IMR-90 (cell line): ENCODE results near the gene DCTD. TPM values are rescaled to one million over a fixed set of nuclear protein-coding genes. Genes with fewer than 3 reads are reported as not detected.

Experiments
- ATAC-seq: fragments of 200-7000 bp; cut with Tn5 transposase; 2 replicates; pipeline ENCODE4 v1.9.1; 2020; ENCODE audit warnings: low read depth, mild to moderate bottlenecking, moderate library complexity
- BruUV-seq: library from RNA; stranded (reverse); fragments of 400-500 nt; replicated peaks from 2 replicates; lab custom pipeline; 2021; lab: Mats Ljungman, UMichigan
- CTCF ChIA-PET: fragments of 300-600 bp; formaldehyde crosslinking; extraction: SDS; loops from one replicate; lab custom pipeline; 2021; ENCODE audit warnings: antibody characterized with exemption; lab: Yijun Ruan, JAX
- POLR2A ChIA-PET: fragments of 300-600 bp; sonication (Branson Sonifier 250); formaldehyde crosslinking; loops from one replicate; lab custom pipeline; 2022; ENCODE audit warnings: antibody characterized with exemption; ENCODE audit not compliant: unreplicated experiment; lab: Charles Lee
- DNase-seq: peaks from one replicate; pipeline ENCODE4 v3.0.0; 2013
- H2AFZ ChIP-seq: replicated peaks from 2 replicates; pipeline ENCODE3; 2013; ENCODE audit warnings: low read length, mild to moderate bottlenecking; ENCODE audit not compliant: poor library complexity
- H2AK5ac ChIP-seq: 2 replicates; pipeline ENCODE4 v1.6.1; 2013; ENCODE audit warnings: low read depth, low read length, inconsistent platforms
- H2AK9ac ChIP-seq: replicated peaks from 2 replicates; pipeline ENCODE3; 2013; ENCODE audit warnings: mild to moderate bottlenecking, low read depth, low read length, moderate library complexity; ENCODE audit not compliant: poor library complexity
- H2BK120ac ChIP-seq: 2 replicates; pipeline ENCODE4 v1.6.1; 2013; ENCODE audit warnings: low read depth, low read length, inconsistent platforms
- H2BK15ac ChIP-seq: 3 replicates; pipeline ENCODE4 v1.6.1; 2013; ENCODE audit warnings: low read depth, low read length, inconsistent platforms
- H2BK20ac ChIP-seq: 2 replicates; pipeline ENCODE4 v1.6.1; 2013; ENCODE audit warnings: low read depth, mild to moderate bottlenecking, inconsistent platforms, low read length, moderate library complexity
- H2BK5ac ChIP-seq: 2 replicates; pipeline ENCODE4 v1.6.1; 2013; ENCODE audit warnings: mild to moderate bottlenecking, low read depth, low read length, inconsistent platforms; ENCODE audit not compliant: poor library complexity, severe bottlenecking
- H3K14ac ChIP-seq: replicated peaks from 2 replicates; pipeline ENCODE4 v1.6.1; 2013; ENCODE audit warnings: low read depth, low read length, inconsistent platforms
- H3K18ac ChIP-seq: 2 replicates; pipeline ENCODE4 v1.6.1; 2013; ENCODE audit warnings: low read depth, low read length, control low read depth
- H3K23ac ChIP-seq: 2 replicates; pipeline ENCODE4 v1.6.1; 2013; ENCODE audit warnings: low read depth, low read length, inconsistent platforms
- H3K27ac ChIP-seq: 2 replicates; pipeline ENCODE4 v1.5.1; 2013; ENCODE audit warnings: mild to moderate bottlenecking, control low read depth, low read length; ENCODE audit not compliant: insufficient read depth
- H3K27me3 ChIP-seq: 2 replicates; pipeline ENCODE4 v1.6.1; 2013; ENCODE audit warnings: low read length; ENCODE audit not compliant: control insufficient read depth, insufficient read depth
- H3K36me3 ChIP-seq: 2 replicates; pipeline ENCODE4 v1.6.1; 2013; ENCODE audit warnings: low read length, mixed read lengths; ENCODE audit not compliant: control insufficient read depth, insufficient read depth
- H3K4ac ChIP-seq: 2 replicates; pipeline ENCODE4 v1.6.1; 2013; ENCODE audit warnings: low read depth, low read length, inconsistent platforms
- H3K4me1 ChIP-seq: 2 replicates; pipeline ENCODE4 v1.6.1; 2013; ENCODE audit warnings: low read length, mixed read lengths; ENCODE audit not compliant: control insufficient read depth, insufficient read depth
- H3K4me2 ChIP-seq: 2 replicates; pipeline ENCODE4 v1.6.1; 2013; ENCODE audit warnings: low read depth, mild to moderate bottlenecking, control low read depth, low read length, moderate library complexity
- H3K4me3 ChIP-seq: 2 replicates; pipeline ENCODE4 v1.5.1; 2013; ENCODE audit warnings: low read depth, mild to moderate bottlenecking, control low read depth, low read length, moderate library complexity; ENCODE audit not compliant: insufficient read depth
- H3K56ac ChIP-seq: 2 replicates; pipeline ENCODE4 v1.6.1; 2013; ENCODE audit warnings: low read length, inconsistent platforms; ENCODE audit not compliant: insufficient read depth; ENCODE audit errors: extremely low read depth
- H3K79me1 ChIP-seq, 2 experiments: 2 replicates each; pipeline ENCODE4 v1.6.1; 2013; ENCODE audit warnings: low read length in 2 of 2, inconsistent platforms in 1 of 2, low read depth in 1 of 2
- H3K9ac ChIP-seq: 2 replicates; pipeline ENCODE4 v1.6.1; 2013; ENCODE audit warnings: low read depth, low read length, control low read depth
- H3K9me1 ChIP-seq: 2 replicates; pipeline ENCODE4 v1.6.1; 2013; ENCODE audit warnings: low read length, inconsistent platforms; ENCODE audit not compliant: insufficient read depth
- H3K9me3 ChIP-seq: 2 replicates; pipeline ENCODE4 v1.6.1; 2013; ENCODE audit warnings: low read length; ENCODE audit not compliant: control insufficient read depth, insufficient read depth
- H4K20me1 ChIP-seq: 2 replicates; pipeline ENCODE4 v1.6.1; 2013; ENCODE audit warnings: low read length, inconsistent platforms; ENCODE audit not compliant: insufficient read depth
- H4K5ac ChIP-seq: 2 replicates; pipeline ENCODE4 v1.6.1; 2013; ENCODE audit warnings: mild to moderate bottlenecking, low read depth, low read length, control low read depth
- H4K8ac ChIP-seq, 2 experiments: 2 replicates each; pipeline ENCODE4 v1.6.1; 2013; ENCODE audit warnings: low read depth in 2 of 2, low read length in 2 of 2, control low read depth in 1 of 2, inconsistent platforms in 1 of 2
- H4K91ac ChIP-seq: 2 replicates; pipeline ENCODE4 v1.6.1; 2013; ENCODE audit warnings: low read depth, low read length, inconsistent platforms; ENCODE audit not compliant: insufficient read depth
- CTCF ChIP-seq: conservative IDR thresholded peaks from 2 replicates; pipeline ENCODE4 v1.5.1; 2012; ENCODE audit warnings: mild to moderate bottlenecking, low read depth, low read length, improper control_type of control experiment
- ELK1 ChIP-seq: fragments of 150-350 bp; IDR thresholded peaks from 2 replicates; pipeline ENCODE4 v1.6.1; 2016; ENCODE audit warnings: low read depth, mild to moderate bottlenecking, low read length, moderate library complexity, borderline replicate concordance
- FOS ChIP-seq: fragments of 150-350 bp; IDR thresholded peaks from 2 replicates; pipeline ENCODE4 v1.6.1; 2016; ENCODE audit warnings: low read depth, low read length
- RAD21 ChIP-seq: IDR thresholded peaks from 2 replicates; pipeline ENCODE4 v1.6.1; 2012; ENCODE audit warnings: low read length, improper control_type of control experiment
- SMC3 ChIP-seq: fragments of 150-350 bp; IDR thresholded peaks from 2 replicates; pipeline ENCODE4 v1.6.1; 2016; ENCODE audit warnings: low read depth, mild to moderate bottlenecking, antibody characterized with exemption, low read length, moderate library complexity
- WGBS, 2 experiments: methylation state at CpG; one replicate each; pipeline versions ENCODE4 v1.1.5 to v1.1.7; 2013; ENCODE audit warnings: missing lambda C conversion rate in 2 of 2; ENCODE audit not compliant: insufficient read length in 1 of 2; ENCODE audit errors: extremely low coverage in 2 of 2; 5-methylcytosine and 5-hydroxymethylcytosine counted together
- dilution Hi-C: fragments of 300-500 bp; cut with HindIII; formaldehyde crosslinking; loops from one replicate; pipeline ENCODE4 v1.14.3; 2018; ENCODE audit warnings: low sequenced_read_pairs; ENCODE audit not compliant: unreplicated experiment
- in situ Hi-C: fragments of 300-500 bp; cut with MboI; formaldehyde crosslinking; loops from 3 replicates; pipeline ENCODE4 v1.14.3; 2019; ENCODE audit warnings: low sequenced_read_pairs, inconsistent platforms, mixed read lengths
- intact Hi-C: fragments of 100-400 bp; cut with micrococcal nuclease; formaldehyde crosslinking; loops from 2 replicates; pipeline ENCODE4 v1.10.0; 2022
- polyA plus RNA-seq, 3 experiments: library from polyadenylated mRNA; depleted of rRNA; stranded (reverse); fragments of >200 nt; gene quantifications; 2 replicates each; pipeline ENCODE4 v1.2.3, GENCODE V29; 2012; ENCODE audit warnings: low replicate concordance in 1 of 3
- total RNA-seq: library from RNA; depleted of rRNA; stranded (reverse); fragments of >200 nt; gene quantifications from 2 replicates; pipeline ENCODE4 v1.2.3, GENCODE V29; 2012

The DCTD gene
- total and polyA plus RNA-seq, 2 of the 4 experiments (the other 2 are of a cell fraction) = 90.3 to 127 TPM

- Histone ChIP-seq H3K4me3 (no peak overlapping the region), H4K20me1 (no peaks in the 10 kb centered on the region), H3K4ac (peak overlapping the region; percentile 58), H3K36me3 (no peaks in the 10 kb centered on the region), H2AK9ac (no peak overlapping the region), H3K23ac (no peak overlapping the region), H2BK15ac (peak overlapping the region; percentile 87; the same call in 2 of the 3 replicates), H2BK20ac (peak overlapping the region; percentile 76; the same call in 1 of the 2 replicates), H3K14ac (peak overlapping the region; percentile 15; the same call in 1 of the 2 replicates), H2BK120ac (peak overlapping the region; percentile 89), H3K18ac (no peak overlapping the region), H2BK5ac (peak overlapping the region; percentile 86), H3K4me1 (peaks cover 17% of the 10 kb centered on the region), H3K9ac (no peak overlapping the region), H2AFZ (peak overlapping the region; percentile 29), H3K9me3 (no peaks in the 10 kb centered on the region), H3K27me3 (no peaks in the 10 kb centered on the region), H4K5ac (peak overlapping the region; percentile 21; the same call in 1 of the 2 replicates), H3K4me2 (no peak overlapping the region), H3K9me1 (peaks cover 29% of the 10 kb centered on the region), H4K91ac (peak overlapping the region; percentile 25; the same call in 1 of the 2 replicates), H4K8ac (peak overlapping the region; percentile 4 to 72; a peak in 3 of 4 replicates), H2AK5ac (peak overlapping the region; percentile 25; the same call in 1 of the 2 replicates), H3K79me1 (0 out of 4 replicates have a peak, but pooled peaks cover 0 to 4% of the 10 kb centered on the region in 2 experiments), H3K56ac (peak overlapping the region; percentile 56; the same call in 1 of the 2 replicates), H3K27ac (no peak overlapping the region)
- ATAC-seq = peak; percentile 32
- WGBS, 2 experiments = 20% methylated on average over 2 of the region's 10 CpGs; no CpG with 5 or more reads in 1 of the 2 experiments
- TF ChIP-seq SMC3 (peak; percentile 20; the same call in 1 of the 2 replicates), RAD21 (peak; percentile 67), FOS (no peak), ELK1 (no peak), CTCF (peak; percentile 67)
- dilution Hi-C loops = no loop called here
- DNase-seq = peak; percentile 84
- CTCF ChIA-PET = interaction anchor here (0.6 to 1.7 kb wide), 8 partner anchors 12 to 1782 kb away, joined by 3 to 5 read pairs (median 3); no protein-coding TSS in a partner anchor
- no TSS peak for BruUV-seq
- POLR2A ChIA-PET = interaction anchor here (0.5 kb wide), 1 partner anchor 1349 kb away, joined by 5 read pairs; no protein-coding TSS in a partner anchor
- in situ Hi-C loops = no loop called here
- intact Hi-C loops = loop anchor here (2.0 to 10.0 kb wide), 8 partner anchors 119 to 1623 kb away; partner anchors contain the start of gene TENM3
Observed at GRCh38 chr4:182925298-182925757, 8.1 kb upstream of the DCTD start.
